Occipital lobe (tissue), 2 donors: ENCODE results near the gene OSGEP. TPM values are rescaled to one million over a fixed set of nuclear protein-coding genes. Genes with fewer than 3 reads are reported as not detected.

ENCODE experiments used
- DNase-seq: peaks from one replicate; lab custom pipeline; 2025; lab: John Stamatoyannopoulos, UW
- total RNA-seq: library from RNA; depleted of rRNA; stranded (reverse); fragments of >200 nt; gene quantifications from one replicate; pipeline ENCODE4 v1.2.3, GENCODE V29; 2014

The OSGEP gene
- total RNA-seq, 1 donor from 2014 or later: 36.8 TPM

DNA sequence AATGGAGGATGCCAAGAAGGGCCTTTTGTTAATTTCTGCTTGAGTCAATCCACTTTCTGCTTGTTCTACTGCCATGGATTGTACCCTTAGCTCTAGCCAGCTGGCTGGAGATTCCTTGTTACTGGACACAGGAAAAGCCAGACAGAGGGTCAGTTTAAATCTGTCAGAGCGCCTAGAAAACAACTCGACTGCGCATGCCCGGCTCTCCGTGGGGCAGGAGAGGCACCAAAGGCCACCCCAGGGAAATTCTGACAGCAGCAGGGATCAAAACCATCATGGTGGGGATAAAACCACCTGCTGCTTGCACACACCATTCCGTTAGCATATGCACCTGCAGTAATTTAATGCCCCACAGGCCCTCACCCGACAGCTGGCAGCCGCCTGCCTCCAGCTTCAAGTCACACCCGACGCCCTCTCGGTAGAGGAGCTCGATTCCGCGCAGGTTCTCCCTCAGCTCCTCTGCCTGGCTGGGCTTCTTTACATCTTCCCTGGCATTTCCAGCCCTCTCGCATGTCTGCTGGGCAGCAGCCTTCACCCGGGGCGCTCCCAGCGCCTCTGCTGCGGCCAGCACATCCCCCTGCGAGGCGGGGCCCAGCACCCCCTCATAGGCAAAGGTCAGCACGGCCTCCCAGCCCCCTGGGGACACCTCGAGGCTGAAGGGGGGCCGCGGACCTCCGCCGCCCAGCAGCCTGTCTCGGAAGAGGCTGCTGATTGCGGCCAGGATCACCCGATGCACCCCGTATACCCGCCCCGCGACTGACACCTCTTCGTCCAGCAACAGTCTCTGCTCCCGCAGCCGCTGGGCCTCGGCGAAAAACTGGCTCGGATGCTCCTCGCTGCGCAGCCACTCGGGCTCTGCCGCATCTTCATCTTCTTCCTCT lies 19.7 kb downstream of the OSGEP start:
- DNase-seq: peak; percentile 34

DNA sequence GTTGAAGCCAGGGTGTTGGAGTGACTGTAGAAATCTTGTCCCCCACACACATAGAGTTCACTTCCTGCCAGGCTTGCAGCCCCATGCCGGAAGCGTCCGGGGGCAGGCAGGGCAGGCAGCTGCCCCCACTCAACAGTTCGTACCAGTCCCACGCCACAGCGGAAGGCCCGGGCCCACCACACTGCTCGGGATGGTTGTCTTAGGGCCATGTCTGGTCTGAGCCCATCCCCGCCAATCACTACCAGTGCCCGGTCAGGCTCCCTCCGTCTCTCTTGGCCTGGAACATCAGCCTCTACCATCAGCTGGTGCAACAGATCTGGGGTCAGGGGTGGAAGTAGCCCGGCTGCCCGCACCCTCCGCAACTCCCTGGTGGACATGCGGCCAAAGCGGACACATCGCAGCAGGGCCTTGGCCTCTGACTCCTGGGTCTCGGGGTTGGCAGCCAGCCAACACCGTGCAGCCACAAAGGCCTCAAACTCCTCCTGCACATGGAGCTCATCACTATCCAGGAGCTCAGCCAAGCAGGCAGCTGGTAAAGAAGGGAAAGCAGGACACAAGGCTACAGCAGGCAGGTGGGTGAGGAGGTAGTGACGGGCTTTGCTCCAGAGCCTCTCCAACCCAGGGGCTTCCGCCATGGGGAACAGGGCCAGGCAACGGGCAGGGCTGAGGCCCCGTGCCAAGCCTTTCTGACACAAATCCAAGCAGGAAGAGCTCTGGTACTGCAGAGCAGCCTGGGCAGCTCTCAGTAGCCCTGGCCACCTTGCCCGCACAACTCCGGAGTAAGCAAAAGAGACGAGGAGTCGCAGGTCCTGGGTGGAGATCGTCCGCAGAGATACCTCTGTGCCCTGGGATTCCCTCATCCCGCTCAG lies 24.6 kb downstream of the OSGEP start:
- peak; percentile 2 for DNase-seq

- no peak for DNase-seq
These were observed 25.8 kb downstream of the OSGEP start for GRCh38 chr14:20428802-20429201.

DNA sequence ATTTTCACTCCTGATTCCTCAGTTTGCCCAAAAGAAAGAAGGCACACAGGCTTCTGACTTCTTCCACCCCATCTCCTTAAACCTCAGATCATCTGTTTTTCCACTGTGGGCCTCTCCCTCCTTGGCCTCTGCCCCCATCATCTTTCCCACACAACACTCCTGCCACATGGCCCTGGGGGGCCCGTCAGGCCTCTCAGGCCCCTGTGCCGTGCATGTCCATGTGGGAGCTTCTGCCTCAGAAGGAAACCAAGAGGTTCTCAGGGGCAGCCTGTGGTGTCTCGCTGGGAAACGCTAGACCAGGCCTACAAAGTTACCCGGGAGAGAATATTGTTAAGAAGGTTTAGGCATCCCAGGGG lies 26.6 kb downstream of the OSGEP start:
- DNase-seq: no peak

GRCh38 chr14:20427231-20428009 lies 27.2 kb downstream of the OSGEP start:
- DNase-seq: no peak

- no peak for DNase-seq
These were observed 29.8 kb downstream of the OSGEP start for GRCh38 chr14:20424851-20425250.

GRCh38 chr14:20422886-20423285 lies 31.7 kb downstream of the OSGEP start:
- no peak for DNase-seq

DNA sequence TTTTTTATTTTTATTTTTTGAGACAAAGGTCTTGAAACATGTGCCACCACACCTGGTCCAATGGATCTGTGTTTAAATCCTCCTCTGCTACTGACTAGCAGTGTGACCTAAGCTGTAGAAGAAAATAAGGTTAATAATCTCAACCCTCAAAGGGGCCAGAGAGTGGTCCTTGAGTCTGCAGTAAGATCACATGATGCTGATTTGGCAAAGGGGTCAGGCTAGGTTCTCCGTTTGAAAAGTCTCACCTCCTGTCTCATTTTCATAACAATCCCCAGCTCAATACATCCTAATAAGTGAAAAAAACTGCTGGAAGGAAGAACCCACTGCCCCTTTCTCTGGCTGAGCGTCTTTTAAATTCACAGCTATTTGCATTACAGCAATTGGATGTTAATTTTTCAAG lies 33.3 kb downstream of the OSGEP start:
- no peak for DNase-seq

DNA sequence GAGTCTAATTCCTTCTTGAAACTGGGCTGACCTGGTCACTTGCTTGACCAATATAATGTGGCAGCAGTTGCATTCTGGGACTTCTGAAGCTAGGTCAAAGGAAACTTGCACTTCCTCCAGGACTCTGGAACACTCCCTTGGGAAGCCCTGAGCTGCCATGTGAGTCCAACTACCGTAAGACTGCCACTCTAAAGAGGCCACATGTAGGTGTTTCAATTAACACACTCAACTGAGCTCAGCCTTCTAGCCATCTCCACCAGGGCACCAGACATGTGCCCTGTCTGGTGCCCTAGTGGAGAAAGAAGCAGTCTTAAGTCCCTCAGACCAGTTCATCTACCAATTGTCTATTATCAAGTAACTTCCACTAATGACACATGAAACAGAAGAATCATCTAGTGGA lies 35.2 kb downstream of the OSGEP start:
- DNase-seq: no peak

GRCh38 chr14:20418501-20418909 lies 36.1 kb downstream of the OSGEP start:
- DNase-seq: no peak

- DNase-seq: no peak
These were observed 37.1 kb downstream of the OSGEP start for GRCh38 chr14:20417250-20418186.

DNA sequence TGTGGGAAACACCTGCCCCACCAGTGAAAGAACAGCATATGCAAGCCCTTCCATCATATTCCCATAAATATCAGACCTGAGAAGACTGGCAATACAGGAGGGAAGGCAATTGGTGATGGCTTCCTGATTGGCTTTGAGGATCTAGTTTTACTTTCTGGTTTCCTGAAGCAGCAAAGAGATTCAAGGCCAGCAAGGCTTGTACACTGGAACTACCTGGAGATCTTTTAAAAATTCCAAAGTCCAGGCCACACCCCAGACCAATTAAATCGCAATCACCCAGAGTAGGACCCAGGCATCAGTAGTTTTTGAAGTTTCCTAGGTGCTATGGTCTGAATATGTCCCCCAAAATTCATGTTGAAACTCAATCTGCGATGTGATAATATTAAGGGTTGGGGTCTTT lies 38.4 kb downstream of the OSGEP start:
- DNase-seq: no peak

GRCh38 chr14:20415782-20416206 lies 38.8 kb downstream of the OSGEP start:
- no peak for DNase-seq

DNA sequence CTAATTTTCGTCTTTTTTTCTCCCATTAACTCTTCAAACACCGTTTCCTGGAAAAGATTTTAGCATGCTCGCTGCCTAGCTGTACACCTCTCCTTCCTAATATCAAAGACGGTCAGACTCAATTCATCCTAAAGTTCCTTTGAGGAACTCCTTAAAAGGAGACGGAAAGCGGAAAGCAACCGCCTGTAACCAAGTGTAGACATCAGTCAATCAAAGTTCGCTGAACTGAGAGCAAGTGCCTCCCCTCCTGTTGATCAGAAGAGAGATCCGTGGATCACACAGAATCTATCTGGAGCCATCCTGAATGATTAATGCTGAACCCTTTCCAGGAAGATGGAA lies 40.9 kb downstream of the OSGEP start:
- DNase-seq: no peak

GRCh38 chr14:20412876-20413743 lies 41.5 kb downstream of the OSGEP start, which contains the start of gene TEP1:
Gene TEP1, minus strand, starts transcription at chr14:20413501. Its CDS starts 5,062 bp downstream, at chr14:20408439.
- peak; percentile 83 for DNase-seq

DNA sequence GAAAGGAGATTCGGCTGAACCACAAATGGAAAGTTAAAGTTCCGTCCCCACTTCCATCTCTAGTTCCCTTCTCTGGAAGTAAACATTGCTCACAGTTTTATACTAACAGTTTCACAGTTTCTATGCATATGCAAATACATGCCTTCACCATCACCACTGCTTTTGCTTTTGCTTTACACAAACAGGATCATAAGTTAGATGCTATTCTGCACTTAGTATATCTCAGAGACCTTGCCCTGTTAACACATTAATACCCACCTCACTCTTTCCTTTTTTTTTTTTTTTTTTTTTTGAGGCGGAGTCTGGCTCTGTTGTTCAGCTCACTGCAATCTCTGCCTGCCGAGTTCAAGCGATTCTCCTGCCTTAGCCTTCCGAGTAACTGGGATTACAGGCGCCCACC lies 42.2 kb downstream of the OSGEP start:
- DNase-seq: no peak

DNA sequence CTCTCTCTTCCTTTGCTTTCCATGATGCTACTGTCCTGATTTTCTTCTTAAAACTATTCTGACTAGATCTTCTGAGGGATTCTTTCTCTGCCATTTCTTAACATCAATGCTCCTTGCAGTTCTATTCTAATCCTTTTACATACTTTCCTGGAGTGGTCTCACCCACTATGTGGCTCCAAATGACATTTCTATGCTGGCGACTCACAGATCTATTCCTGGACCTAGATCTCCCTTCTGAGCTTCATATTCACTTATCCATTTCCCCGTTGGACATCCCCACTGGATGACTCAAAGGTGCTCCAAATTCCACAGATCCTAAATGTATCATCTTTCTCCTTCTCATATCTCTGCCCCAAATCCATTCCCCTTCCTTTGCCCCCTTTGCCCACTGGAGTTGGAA lies 45.4 kb downstream of the OSGEP start:
- DNase-seq: no peak

DNA sequence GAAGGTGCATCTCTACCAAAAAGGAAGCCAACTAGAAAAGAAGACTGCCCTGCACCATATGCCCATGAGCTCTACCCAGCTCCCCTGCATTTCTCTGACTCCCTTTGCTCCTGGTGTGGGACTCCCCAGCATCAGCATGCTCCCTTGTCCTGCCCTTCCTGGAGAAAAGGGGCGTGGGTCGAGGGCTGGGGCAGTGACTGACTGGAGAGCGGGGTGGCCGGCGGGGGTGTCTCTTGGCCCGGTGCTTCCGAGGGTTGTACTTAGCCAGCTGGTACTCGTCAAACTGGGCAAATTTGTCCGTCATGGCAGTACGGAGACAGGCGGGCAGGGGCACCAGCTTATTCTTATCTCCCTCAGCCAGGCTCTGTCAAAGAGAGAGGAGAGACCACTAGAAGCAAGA lies 51.1 kb downstream of the OSGEP start:
- DNase-seq: no peak

- no peak for DNase-seq
These were observed 53.5 kb downstream of the OSGEP start for GRCh38 chr14:20400965-20401593.
